HepG2 (cell line): ENCODE data around the gene KCTD18. TPM values are rescaled to one million over a fixed set of nuclear protein-coding genes. Genes with fewer than 3 reads are reported as not detected.

ENCODE experiments used
- DRAP1 ChIP-seq: IDR thresholded peaks from 2 replicates; pipeline ENCODE4 v1.6.1; 2016; ENCODE audit warnings: missing genetic modification reagents, missing compliant biosample characterization
- FIP1L1 ChIP-seq: fragments of 200-400 bp; formaldehyde crosslinking; IDR thresholded peaks from 2 replicates; pipeline ENCODE4 v1.6.1; 2018; ENCODE audit warnings: low read depth, mild to moderate bottlenecking, low read length, moderate library complexity, borderline replicate concordance; ENCODE audit not compliant: insufficient read depth
- NBN ChIP-seq: fragments of 450-650 bp; conservative IDR thresholded peaks from 2 replicates; pipeline ENCODE4 v1.6.1; 2017
- NR2F2 ChIP-seq: IDR thresholded peaks from 2 replicates; pipeline ENCODE4 v1.6.1; 2012; ENCODE audit warnings: low read depth, inconsistent platforms, borderline replicate concordance
- PAF1 ChIP-seq: IDR thresholded peaks from 2 replicates; pipeline ENCODE4 v1.6.1; 2016; ENCODE audit warnings: missing genetic modification reagents, missing compliant biosample characterization
- TBL1XR1 ChIP-seq: fragments of 150-350 bp; IDR thresholded peaks from 2 replicates; pipeline ENCODE4 v1.6.1; 2014; ENCODE audit warnings: borderline replicate concordance, low read length; ENCODE audit not compliant: partially characterized antibody
- THRA ChIP-seq: sonication (generic); formaldehyde crosslinking; IDR thresholded peaks from 2 replicates; pipeline ENCODE4 v1.4.0; 2020; ENCODE audit warnings: missing genetic modification reagents, borderline replicate concordance
- ZFP36 ChIP-seq: fragments of 150-350 bp; IDR thresholded peaks from 2 replicates; pipeline ENCODE4 v1.6.1; 2018; ENCODE audit warnings: borderline replicate concordance, low read length, low read depth; ENCODE audit not compliant: partially characterized antibody
- ZNF24 ChIP-seq: fragments of 450-650 bp; IDR thresholded peaks from 2 replicates; pipeline ENCODE4 v1.6.1; 2017; ENCODE audit warnings: antibody characterized with exemption, mild to moderate bottlenecking
- ZNF256 ChIP-seq: sonication (generic); formaldehyde crosslinking; conservative IDR thresholded peaks from 2 replicates; pipeline ENCODE4 v1.4.0; 2020; ENCODE audit warnings: missing genetic modification reagents
- ZNF263 ChIP-seq: sonication (generic); formaldehyde crosslinking; IDR thresholded peaks from 2 replicates; pipeline ENCODE4 v1.4.0; 2020; ENCODE audit warnings: missing genetic modification reagents
- ZNF274 ChIP-seq: sonication (generic); formaldehyde crosslinking; IDR thresholded peaks from 2 replicates; pipeline ENCODE4 v1.5.1; 2020; ENCODE audit warnings: mild to moderate bottlenecking, missing genetic modification reagents
- ZNF335 ChIP-seq: sonication (generic); formaldehyde crosslinking; IDR thresholded peaks from 2 replicates; pipeline ENCODE4 v1.4.0; 2020; ENCODE audit warnings: missing genetic modification reagents
- ZNF577 ChIP-seq: sonication (generic); formaldehyde crosslinking; IDR thresholded peaks from 2 replicates; pipeline ENCODE4 v1.4.0; 2020; ENCODE audit warnings: mild to moderate bottlenecking, low read depth, missing genetic modification reagents, borderline replicate concordance
- ZNF674 ChIP-seq: sonication (generic); formaldehyde crosslinking; IDR thresholded peaks from 2 replicates; pipeline ENCODE4 v1.5.0; 2020; ENCODE audit warnings: low read depth, mild to moderate bottlenecking, missing genetic modification reagents
- ZNF772 ChIP-seq: sonication (generic); formaldehyde crosslinking; IDR thresholded peaks from 2 replicates; pipeline ENCODE4 v1.5.0; 2020; ENCODE audit warnings: mild to moderate bottlenecking, missing genetic modification reagents
- ZNF841 ChIP-seq: sonication (generic); formaldehyde crosslinking; IDR thresholded peaks from 2 replicates; pipeline ENCODE4 v1.8.1; 2023; ENCODE audit warnings: missing genetic modification reagents, borderline replicate concordance
- ZZZ3 ChIP-seq: sonication (generic); formaldehyde crosslinking; IDR thresholded peaks from 2 replicates; pipeline ENCODE4 v1.4.0; 2020; ENCODE audit warnings: missing genetic modification reagents, mild to moderate bottlenecking, borderline replicate concordance
- polyA plus RNA-seq, 8 experiments: library from polyadenylated mRNA; depleted of rRNA in 3 of 8; stranded (reverse) in 7 of 8; unstranded in 1 of 8; fragments of >200 nt; fragmentation: Illumina TruSeq in 4 of 8; extraction: Trizol in 4 of 8; gene quantifications; 2 replicates each; pipeline versions ENCODE4 v1.2.1 to v1.2.3, GENCODE V29; 2011 to 2016; ENCODE audit warnings: low read depth in 4 of 8, missing spikeins in 1 of 8, mixed read lengths in 1 of 8; ENCODE audit not compliant: insufficient read depth in 1 of 8
- total RNA-seq, 5 experiments: library from RNA; depleted of rRNA; stranded (reverse); fragments of >200 nt; fragmentation: Illumina TruSeq; extraction: Trizol; gene quantifications; 2 replicates each; pipeline ENCODE4 v1.2.3, GENCODE V29; 2016; ENCODE audit warnings: low read depth in 1 of 5
- TF ChIP-seq, protein P1 (sequence below), 2 experiments: sonication (generic) in 1 of 2; formaldehyde crosslinking in 1 of 2; IDR thresholded peaks; 2 replicates each; pipeline versions ENCODE4 v1.4.0 to v1.6.1; 2018 to 2020; ENCODE audit warnings: missing genetic modification reagents in 2 of 2, borderline replicate concordance in 1 of 2, low read depth in 1 of 2, mild to moderate bottlenecking in 1 of 2, missing biosample characterization in 1 of 2
- TF ChIP-seq, protein P2 (sequence below): sonication (generic); formaldehyde crosslinking; IDR thresholded peaks from 2 replicates; pipeline ENCODE4 v1.8.1; 2023; ENCODE audit warnings: mild to moderate bottlenecking, missing genetic modification reagents
- TF ChIP-seq, protein P3 (sequence below): sonication (generic); formaldehyde crosslinking; IDR thresholded peaks from 2 replicates; pipeline ENCODE4 v1.8.1; 2023; ENCODE audit warnings: mild to moderate bottlenecking, inconsistent platforms, moderate library complexity, missing genetic modification reagents, borderline replicate concordance
- TF ChIP-seq, protein P4 (sequence below): sonication (generic); formaldehyde crosslinking; IDR thresholded peaks from 2 replicates; pipeline ENCODE4 v1.4.0; 2020; ENCODE audit warnings: missing genetic modification reagents

Gene KCTD18
- total and polyA plus RNA-seq, 2 of the 13 experiments (the other 11 are each of a cell fraction or from before 2014, with no cell fraction given), result 2.2 to 7.1 TPM

DNA sequence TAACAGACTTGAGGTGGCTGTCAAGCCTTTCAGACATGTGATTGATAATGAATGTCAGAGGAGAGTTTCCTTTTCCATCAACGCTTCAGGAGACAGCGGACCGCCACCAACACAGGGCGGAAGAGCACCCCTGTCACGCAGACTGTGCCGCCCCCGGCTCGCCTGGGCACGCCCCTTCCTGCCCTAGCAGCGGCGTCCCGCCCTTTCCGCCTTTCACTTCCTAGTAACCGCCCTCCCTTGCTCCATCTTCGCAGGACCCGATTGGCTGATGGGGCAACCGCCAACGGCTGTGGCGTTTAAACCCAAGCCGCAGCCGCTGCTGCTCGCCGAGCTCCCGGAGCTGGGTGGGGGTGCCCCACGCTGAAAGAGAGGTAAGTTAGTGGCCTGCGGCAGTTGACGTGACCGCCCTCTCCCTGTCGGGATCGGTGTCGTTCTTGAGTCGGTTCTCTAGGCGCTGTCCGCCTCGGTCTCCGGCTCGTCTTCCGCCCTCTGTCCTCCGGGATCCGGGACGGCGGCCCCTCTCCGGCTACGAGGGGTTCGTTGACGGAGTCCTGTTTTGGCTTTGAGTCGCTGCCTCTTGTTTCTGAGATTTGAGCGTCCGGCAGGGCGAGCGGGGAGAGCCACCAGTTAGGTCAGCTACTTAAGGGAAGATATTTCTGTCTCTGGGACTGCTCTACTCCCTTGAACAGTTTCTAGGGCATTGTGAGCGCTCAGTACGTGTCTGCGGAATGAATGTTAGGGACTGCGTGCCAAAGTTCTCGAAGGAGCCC is 16.2 kb upstream of the KCTD18 start, which contains the start of gene SGO2 (continued):
- TF ChIP-seq ZNF335 (CRISPR knock-in tag) (peak; percentile 25; the same call in 1 of the 2 replicates), ZNF274 (peak; percentile 94), ZNF256 (CRISPR knock-in tag) (no peak), NBN (no peak), ZNF263 (CRISPR knock-in tag) (no peak; the same call in 1 of the 2 replicates), ZNF674 (no peak), PAF1 (no peak), ZZZ3 (CRISPR knock-in tag) (peak; percentile 94; the same call in 1 of the 2 replicates), ZNF24 (no peak), ZFP36 (no peak), FIP1L1 (0 out of 2 replicates have a peak, but pooled peaks have one; percentile 62), NR2F2 (no peak), DRAP1 (peak; percentile 91), ZNF841 (no peak), ZNF577 (CRISPR knock-in tag) (no peak), ZNF772 (CRISPR knock-in tag) (peak; percentile 83), THRA (peak; percentile 57), TBL1XR1 (peak; percentile 71)
- TF ChIP-seq, protein P1, sequence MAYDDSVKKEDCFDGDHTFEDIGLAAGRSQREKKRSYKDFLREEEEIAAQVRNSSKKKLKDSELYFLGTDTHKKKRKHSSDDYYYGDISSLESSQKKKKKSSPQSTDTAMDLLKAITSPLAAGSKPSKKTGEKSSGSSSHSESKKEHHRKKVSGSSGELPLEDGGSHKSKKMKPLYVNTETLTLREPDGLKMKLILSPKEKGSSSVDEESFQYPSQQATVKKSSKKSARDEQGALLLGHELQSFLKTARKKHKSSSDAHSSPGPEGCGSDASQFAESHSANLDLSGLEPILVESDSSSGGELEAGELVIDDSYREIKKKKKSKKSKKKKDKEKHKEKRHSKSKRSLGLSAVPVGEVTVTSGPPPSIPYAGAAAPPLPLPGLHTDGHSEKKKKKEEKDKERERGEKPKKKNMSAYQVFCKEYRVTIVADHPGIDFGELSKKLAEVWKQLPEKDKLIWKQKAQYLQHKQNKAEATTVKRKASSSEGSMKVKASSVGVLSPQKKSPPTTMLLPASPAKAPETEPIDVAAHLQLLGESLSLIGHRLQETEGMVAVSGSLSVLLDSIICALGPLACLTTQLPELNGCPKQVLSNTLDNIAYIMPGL (CRISPR knock-in tag; IDR thresholded peaks at IDR 0.05; ENCODE audit: borderline replicate concordance in 1 of 2, low read depth in 1 of 2), result peak; percentile 87 to 91
- TF ChIP-seq, protein P2, sequence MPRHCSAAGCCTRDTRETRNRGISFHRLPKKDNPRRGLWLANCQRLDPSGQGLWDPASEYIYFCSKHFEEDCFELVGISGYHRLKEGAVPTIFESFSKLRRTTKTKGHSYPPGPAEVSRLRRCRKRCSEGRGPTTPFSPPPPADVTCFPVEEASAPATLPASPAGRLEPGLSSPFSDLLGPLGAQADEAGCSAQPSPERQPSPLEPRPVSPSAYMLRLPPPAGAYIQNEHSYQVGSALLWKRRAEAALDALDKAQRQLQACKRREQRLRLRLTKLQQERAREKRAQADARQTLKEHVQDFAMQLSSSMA (CRISPR knock-in tag), result 0 out of 2 replicates have a peak, but pooled peaks have one; percentile 79
- TF ChIP-seq, protein P3, sequence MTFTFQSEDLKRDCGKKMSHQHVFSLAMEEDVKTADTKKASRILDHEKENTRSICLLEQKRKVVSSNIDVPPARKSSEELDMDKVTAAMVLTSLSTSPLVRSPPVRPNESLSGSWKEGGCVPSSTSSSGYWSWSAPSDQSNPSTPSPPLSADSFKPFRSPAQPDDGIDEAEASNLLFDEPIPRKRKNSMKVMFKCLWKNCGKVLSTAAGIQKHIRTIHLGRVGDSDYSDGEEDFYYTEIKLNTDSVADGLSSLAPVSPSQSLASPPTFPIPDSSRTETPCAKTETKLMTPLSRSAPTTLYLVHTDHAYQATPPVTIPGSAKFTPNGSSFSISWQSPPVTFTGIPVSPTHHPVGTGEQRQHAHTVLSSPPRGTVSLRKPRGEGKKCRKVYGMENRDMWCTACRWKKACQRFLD (CRISPR knock-in tag), result peak; percentile 89
- TF ChIP-seq, protein P4, sequence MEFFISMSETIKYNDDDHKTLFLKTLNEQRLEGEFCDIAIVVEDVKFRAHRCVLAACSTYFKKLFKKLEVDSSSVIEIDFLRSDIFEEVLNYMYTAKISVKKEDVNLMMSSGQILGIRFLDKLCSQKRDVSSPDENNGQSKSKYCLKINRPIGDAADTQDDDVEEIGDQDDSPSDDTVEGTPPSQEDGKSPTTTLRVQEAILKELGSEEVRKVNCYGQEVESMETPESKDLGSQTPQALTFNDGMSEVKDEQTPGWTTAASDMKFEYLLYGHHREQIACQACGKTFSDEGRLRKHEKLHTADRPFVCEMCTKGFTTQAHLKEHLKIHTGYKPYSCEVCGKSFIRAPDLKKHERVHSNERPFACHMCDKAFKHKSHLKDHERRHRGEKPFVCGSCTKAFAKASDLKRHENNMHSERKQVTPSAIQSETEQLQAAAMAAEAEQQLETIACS (CRISPR knock-in tag), result no peak
